Measurements from ENCODE around the gene HMG20B.

The HMG20B gene

DNA sequence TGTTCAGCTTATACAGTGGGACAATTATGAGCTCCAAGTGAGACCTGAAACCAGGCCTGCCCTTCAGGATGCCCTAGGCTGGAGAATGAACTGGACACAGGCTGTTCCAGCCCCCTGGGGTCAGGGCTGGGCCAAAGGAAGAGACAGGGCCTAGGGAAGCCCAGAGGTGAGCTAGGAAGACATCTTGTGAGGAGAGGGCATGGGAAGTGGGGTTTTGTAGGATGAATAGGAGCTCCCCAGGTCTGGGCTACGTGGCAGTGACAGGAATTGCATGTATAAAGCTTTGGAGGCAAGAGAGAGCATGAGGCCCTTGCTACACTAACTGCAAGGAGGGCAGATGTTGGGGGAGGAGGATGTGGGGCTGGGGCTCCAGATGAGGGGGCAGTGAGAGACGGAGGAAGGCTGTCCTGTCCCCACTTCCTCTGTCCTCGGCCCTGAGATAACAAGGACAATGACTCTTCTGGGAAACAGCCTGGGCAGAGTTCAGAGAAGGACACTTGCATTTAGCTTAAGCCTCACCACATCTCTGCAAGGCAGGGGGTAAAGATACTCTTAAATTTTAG is 35.4 kb downstream of the HMG20B start:
- DNase-seq = no peak

DNA sequence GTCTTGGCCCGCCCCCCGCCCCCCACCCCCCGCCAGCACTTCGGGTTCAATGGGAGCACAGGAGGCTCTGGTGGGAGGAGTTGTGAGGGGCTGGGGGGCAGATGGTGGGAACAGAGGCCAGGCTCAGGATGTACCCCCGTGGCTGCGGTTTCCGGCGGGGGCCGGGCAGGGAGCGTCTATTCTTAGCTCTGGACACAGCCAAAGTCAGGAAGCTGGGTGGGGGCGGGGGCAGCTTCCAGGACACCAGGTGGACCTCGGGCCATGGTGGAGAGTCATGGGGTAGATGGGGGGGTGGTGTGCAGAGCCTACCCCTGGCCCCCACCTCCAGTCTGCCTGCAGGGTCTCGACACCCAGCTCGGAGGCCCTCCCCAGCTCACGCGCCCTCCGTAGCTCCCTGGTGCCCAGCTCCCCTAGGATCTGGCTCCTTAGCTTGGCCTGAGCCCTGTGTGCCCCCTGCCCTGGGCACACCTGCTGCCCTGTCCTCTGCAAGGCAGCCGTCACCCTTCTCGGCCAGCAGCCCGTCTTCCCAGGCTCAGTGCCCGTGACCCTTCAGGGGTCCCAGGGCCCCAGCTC is 36.1 kb downstream of the HMG20B start:
- no peak for DNase-seq

DNA sequence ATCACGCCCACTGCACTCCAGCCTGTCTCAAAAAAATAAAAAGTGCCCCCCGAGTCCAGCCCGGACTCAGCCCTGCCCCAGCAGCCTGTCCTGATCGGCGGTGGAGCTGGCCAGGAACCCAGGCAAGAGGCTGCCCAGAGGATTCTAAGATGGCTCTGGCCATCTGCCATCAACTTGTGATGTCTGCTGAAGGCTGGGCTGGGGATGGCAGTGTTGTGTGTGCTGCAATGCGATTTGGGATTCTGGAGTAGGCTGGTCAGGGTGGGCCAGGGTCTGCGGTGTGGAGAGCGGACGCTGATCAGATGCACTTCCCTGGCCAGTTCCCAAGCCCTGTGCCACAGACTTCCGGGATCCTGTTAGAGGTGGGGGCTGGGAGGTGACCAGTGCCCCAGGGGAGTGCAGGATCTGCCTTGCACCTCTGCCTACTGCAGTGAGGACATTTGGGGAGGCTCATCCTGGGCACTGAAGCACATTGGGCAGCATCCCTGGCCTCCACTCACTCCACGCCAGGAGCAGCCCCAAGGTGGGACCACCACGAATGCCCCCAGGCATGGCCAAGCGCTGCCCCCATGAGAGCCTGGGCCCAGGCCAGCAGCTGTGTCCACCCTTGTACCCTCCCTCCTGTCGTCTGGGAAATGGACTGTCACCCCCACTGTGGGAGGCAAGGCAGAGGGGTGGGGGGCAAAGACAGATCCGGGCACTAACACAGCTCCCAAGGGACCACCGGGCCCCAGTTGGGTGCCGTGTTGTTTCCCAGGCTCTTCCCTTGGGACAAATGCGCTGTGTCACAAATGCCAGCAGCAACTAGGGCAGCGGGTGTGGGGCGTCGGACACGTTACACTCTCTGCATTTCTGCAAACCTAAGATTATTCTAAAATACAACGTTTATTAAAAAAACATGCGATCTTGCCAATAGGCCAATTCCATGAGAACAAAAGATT is 37.3 kb downstream of the HMG20B start:
- DNase-seq = no peak

DNA sequence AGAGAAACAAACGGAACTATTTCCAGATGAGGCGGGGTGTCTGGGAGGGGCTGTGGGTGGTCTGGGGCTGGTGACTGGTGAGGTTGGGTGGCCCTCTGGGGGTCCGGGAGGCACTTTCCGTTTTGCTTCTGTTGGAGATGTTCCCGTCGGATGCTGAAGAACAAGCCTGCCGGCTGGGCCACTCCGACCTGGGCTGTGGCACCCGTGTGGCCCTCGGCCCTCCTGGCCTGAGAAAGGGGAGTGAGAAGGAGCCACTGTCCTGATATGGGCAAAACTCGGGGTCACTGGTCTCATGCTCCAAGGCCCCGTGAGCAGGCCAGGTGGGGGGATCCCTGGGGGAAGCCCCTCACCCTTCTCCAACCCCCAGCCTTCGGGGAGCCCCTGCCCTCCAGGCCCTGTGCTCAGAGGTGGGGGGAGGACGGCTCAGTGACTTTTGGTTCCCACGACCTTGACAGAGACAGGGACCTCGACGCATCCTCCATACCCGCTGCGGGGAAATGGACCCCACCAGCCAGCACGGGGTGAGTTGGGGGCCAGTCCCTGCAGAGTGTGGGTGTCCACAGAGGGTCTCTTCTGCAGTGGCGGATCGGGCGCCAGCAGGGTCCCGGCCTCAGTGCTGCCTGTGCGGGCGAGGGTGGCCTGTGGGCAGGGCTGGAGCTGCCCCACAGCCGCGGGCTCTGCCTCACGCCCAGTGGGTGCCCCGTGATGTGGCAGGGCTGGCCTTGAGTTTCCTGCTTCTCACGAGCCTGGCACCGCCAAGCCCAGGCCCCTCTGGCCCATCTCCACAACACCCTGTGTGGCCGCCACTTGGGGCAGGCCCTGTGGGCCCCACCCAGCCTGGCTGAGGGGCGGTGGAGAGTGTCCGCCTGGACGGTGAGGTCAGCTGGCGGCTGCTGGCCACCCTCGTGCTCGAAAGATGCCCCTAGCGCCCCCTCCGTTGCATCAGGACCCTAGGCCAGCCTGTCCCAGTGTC is 38.3 kb downstream of the HMG20B start:
- no peak for DNase-seq

DNA sequence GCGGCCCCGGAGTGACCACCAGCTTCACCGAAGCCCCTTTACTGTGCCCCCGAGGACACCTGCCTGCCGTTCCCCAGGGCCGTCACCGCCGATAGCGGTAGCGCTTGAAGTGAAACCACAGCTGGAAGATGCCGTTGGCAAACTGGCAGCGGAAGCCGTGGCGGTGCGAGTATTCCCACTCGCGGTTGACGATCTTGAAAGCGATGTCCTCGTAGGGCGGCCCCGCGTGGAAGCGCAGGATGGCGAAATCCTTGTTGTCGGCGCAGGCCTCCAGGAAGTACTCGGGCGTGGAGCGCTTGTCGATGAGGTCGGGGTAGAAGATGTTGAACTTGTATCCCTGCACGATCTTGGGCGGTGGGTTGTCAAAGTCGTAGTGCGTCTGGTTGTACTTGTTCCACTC is 39.1 kb downstream of the HMG20B start:
- no peak for DNase-seq

DNA sequence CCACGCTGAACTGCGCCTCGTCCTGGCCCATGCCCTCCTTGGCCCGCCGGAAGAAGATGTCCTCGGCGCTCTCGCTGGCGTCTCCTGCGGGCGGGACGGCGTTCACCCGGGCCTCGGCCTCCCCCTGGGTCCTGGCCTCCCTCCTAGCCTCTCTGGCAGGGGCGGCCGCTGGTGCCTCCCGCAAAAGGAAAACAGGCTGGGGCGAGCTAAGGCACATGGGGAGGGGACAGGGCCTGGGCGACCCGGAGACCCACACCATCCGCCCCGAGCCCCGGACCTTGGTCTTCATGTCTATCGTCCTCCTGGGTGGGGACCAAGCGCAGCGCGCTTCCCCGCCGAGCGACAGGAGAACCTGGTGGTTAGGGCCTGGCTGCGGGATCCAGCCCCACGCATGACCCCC is 39.6 kb downstream of the HMG20B start:
- no peak for DNase-seq

DNA sequence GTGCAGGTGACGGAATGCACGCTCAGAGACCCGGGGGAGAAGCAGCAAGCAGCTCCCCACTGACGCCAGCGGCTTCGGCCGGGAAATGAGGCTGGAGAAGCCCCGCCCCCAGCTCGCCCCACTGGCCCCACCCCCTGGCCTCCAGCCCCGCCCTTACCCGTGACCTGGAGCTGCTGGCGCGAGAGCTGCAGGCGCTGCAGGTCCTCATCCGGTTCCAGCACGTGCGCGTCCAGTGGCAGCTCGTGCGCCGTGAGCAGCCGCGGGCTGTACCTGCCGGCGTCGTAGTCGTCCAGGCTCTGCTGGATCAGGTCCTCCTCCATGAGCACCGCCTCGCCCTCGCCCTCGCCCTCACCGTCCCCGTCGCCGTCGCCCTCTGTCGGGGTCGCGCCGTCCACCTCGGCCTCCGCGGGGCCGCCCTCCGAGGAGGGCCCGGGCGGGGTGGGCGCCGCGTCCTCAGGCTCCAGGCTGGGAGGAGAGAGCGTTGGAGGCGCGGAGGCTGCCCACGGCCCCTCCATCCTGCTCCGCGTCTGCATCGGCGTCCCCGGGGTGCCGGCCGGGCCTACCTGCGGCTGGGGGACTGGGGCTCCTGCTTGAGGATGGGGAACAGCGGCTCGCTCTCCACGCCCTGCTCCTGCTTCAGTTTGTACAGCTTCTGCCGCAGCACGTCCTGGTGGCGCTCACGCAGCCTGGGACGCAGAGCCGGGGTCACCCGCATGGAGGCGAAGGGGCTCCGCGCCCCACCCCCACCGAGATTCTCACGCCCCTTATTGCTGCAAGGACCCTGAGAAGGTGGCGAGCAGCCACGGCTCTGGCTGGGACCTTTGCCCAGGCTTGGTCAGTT is 40.4 kb downstream of the HMG20B start:
- no peak for DNase-seq

GRCh38 chr19:3613818-3614661 is 41.3 kb downstream of the HMG20B start:
- DNase-seq = no peak

DNA sequence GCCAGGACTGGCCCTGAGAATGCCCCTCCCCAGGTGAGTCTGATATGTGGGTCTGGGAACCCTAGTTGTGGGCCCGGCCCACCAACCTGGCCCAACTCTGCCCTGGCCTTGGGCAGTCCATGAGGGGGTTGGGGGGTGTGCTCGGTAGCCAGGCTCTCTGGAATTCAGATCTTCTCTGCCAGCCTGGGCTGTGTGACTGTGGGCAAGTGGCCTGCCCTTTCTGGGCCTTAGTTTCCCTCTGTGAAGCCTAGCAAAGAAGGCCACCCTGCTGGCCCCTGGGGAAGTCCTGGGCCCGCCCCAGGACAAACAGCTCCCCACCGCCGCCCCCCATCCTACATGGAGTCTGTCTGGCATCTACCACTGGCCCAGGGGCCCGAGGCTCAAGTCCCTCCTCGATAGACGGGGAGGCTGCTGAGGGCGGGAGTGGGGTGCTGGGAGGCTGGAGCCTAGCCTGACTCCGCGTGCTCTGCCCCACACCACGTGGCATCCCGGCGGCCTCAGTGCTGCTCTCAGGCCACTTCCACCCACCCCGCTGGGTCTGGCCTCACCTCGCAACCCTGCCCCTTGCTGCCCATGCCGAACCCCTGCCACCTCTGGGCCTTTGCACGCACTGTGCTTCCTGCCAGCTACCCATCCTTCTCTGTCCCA is 42.2 kb downstream of the HMG20B start:
- no peak for DNase-seq

GRCh38 chr19:3615524-3616135 is 42.9 kb downstream of the HMG20B start:
- no peak for DNase-seq

- DNase-seq = no peak
These were observed 44.7 kb downstream of the HMG20B start for GRCh38 chr19:3617463-3617862.

DNA sequence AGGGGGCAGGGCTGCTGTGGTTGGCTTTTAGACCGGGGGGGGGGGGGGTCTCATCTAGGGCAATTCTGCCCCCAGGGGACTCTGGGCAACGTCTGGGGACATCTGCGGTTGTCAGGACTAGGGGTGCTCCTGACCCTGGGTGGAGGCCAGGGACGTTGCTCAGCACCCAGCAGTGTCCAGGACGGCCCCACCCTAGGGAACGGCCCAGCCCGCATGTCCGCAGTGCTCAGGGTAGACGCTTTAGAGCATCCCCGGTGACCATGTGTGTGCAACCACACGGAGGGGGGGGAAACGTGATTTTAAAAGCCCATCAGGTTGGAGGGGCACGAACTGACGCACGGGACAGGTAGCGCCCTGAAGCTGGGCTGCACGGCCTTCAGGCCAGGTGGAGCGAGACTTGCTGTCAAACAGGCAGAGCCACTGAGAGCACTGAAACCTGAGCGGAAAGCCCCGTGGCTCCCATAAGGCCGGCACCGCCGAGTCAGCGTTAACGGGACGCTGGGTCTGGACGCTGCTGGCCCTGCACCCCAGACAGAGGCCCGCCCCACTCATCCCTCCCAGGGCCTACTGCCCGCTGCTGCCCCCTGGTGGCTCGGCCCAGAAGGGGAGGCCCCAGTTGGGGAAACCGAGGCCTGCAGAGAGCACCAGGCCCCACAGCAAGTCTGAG is 45.5 kb downstream of the HMG20B start:
- peak in 3 of 4 experiments; percentile 33 to 53 (median 41) for DNase-seq

DNA sequence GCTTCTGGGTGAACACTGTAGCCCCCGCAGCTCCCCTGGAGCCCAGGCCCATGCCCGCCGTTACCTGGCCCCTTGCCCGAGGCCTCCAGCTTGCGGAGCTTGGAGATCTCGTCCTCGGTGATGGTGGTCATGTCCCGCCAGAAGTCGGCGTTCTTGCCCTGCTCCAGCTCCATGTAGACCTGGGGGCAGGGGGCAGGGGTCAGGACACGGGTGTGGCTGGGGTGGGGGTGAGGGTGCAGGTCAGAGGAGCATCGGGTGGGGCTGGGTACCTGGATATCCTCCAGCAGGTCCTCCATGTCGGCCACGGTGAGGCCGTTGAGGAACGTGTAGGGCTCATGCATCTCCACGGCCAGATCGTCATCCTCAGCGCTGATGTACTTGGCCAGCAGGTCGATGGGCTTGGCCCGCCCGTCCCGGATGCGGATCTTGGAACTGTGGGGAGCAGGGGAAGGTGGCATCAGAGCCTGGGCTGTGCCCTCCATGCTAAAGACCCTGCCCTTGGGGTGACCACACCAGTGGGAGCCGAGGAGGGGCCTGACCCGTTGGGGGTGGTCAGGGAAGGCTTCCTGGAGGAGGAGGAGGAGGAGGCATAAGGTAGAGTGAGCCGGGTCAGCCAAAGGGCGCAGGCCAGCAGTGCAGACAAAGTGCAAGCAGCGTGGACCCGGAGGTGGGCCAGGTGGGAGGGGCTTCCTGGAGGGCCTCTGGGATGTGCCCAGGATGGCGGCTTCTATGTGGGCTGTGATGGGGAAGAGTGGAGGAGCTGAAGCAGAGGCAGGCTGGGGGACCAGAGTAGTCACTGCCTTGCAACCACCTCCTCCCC is 46.3 kb downstream of the HMG20B start:
- no peak for DNase-seq

DNA sequence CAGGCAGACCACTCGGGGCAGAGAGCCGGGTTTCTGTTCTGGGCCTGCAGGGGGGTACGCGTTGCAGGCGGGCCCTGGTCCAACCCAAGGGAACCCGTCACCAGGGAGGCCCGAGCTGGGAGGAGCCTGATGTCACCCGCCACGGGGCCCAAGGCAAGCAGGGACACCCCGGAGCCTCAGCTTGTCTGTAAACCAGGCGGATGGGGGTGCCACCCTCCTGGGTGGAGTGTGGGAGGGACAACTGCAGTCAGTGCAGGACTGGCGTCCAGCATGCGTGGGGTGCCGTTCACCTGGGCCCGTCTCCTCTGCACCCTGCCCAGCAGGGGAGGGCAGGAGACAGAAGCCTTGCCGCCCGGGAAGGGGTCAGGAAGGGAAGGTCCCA is 46.9 kb downstream of the HMG20B start:
- DNase-seq = no peak

- DNase-seq = no peak
These were observed 47.5 kb downstream of the HMG20B start for GRCh38 chr19:3620145-3620816.

DNA sequence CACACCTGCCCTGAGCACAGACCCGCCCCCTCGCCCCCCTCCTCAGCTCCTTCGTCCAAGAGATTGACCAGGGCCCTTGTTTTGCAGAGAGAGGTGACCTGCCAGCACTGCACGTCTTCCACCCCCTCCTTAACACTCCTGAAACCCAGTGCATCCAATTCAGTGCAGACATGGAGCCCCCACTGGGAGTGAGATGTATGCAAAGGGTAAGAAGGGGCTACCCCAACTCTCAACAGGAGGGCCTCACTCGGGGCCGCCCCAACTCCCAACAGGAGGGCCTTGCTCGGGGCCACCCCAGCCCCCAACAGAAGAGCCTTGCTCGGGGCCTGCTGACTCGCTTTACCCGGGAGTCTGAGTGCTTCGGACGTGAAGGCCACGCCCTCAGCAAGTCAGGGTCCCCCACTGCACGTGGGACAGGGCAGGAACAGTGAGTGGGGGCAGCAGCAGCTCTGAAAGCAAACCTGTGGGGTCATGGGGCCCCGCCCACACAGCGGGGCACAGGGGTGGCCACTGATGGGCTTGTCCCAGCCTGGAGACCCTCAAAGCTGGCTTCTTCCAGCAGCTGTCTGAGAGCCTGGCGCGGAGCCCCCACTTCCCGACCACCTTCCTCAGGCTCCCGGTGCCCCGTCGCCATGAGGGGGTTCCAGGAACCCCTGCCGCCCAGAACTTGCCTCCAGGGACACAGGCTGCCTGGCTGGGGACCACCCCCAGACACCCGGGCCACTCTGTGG is 48.2 kb downstream of the HMG20B start:
- no peak for DNase-seq

GRCh38 chr19:3621689-3622088 is 48.9 kb downstream of the HMG20B start:
- no peak for DNase-seq

Data from activated CD4-positive, CD25-positive, alpha-beta regulatory T cell (primary cell).